GM23248 (cell line): ENCODE measurements around the gene GPR39. TPM values are rescaled to one million over a fixed set of nuclear protein-coding genes. Genes with fewer than 3 reads are reported as not detected.

ENCODE experiments used
- DNase-seq: peaks from one replicate; pipeline ENCODE4 v3.0.0-alpha.2; 2015
- H2AFZ ChIP-seq: fragments of 200-600 bp; sonication (generic); 2 replicates; pipeline ENCODE4 v1.6.1; 2016; ENCODE audit warnings: antibody characterized with exemption
- H3F3A ChIP-seq: fragments of 200-600 bp; sonication (generic); 2 replicates; pipeline ENCODE4 v1.6.1; 2016; ENCODE audit warnings: mild to moderate bottlenecking, antibody characterized with exemption, mixed run types; ENCODE audit not compliant: insufficient read depth
- H3K27ac ChIP-seq: fragments of 200-600 bp; sonication (generic); 2 replicates; pipeline ENCODE4 v1.5.1; 2016; ENCODE audit warnings: mild to moderate bottlenecking
- H3K27me3 ChIP-seq: fragments of 200-600 bp; sonication (generic); replicated peaks from 2 replicates; pipeline ENCODE4 v1.6.1; 2016; ENCODE audit warnings: mild to moderate bottlenecking; ENCODE audit not compliant: insufficient read depth
- H3K36me3 ChIP-seq: fragments of 200-600 bp; sonication (generic); 2 replicates; pipeline ENCODE4 v1.6.1; 2016; ENCODE audit warnings: low read depth, mild to moderate bottlenecking
- H3K4me1 ChIP-seq: fragments of 200-600 bp; sonication (generic); 2 replicates; pipeline ENCODE4 v1.6.1; 2016; ENCODE audit warnings: mild to moderate bottlenecking; ENCODE audit not compliant: insufficient read depth
- H3K4me2 ChIP-seq: fragments of 200-600 bp; sonication (generic); one replicate; pipeline ENCODE4 v1.6.1; 2016; ENCODE audit warnings: mild to moderate bottlenecking; ENCODE audit not compliant: unreplicated experiment
- H3K4me3 ChIP-seq: fragments of 200-600 bp; sonication (generic); 2 replicates; pipeline ENCODE4 v1.5.1; 2016; ENCODE audit warnings: mild to moderate bottlenecking
- H3K79me2 ChIP-seq: fragments of 200-600 bp; sonication (generic); 2 replicates; pipeline ENCODE4 v1.6.1; 2016; ENCODE audit warnings: mild to moderate bottlenecking; ENCODE audit not compliant: insufficient read depth
- H3K9ac ChIP-seq: fragments of 200-600 bp; sonication (generic); 2 replicates; pipeline ENCODE4 v1.6.1; 2016; ENCODE audit warnings: mild to moderate bottlenecking
- H3K9me2 ChIP-seq: fragments of 200-600 bp; sonication (generic); 2 replicates; pipeline ENCODE4 v1.6.1; 2016; ENCODE audit warnings: mixed run types, mild to moderate bottlenecking, moderate library complexity; ENCODE audit not compliant: insufficient read depth
- H3K9me3 ChIP-seq: fragments of 200-600 bp; sonication (generic); one replicate; pipeline ENCODE4 v1.6.1; 2017; ENCODE audit warnings: low read depth
- H4K20me1 ChIP-seq: fragments of 200-600 bp; sonication (generic); 2 replicates; pipeline ENCODE4 v1.6.0; 2016; ENCODE audit not compliant: insufficient read depth
- EZH2 ChIP-seq: fragments of 200-600 bp; sonication (generic); IDR thresholded peaks from 2 replicates; pipeline ENCODE4 v1.6.1; 2018; ENCODE audit warnings: antibody characterized with exemption, mild to moderate bottlenecking; ENCODE audit not compliant: insufficient read depth, poor library complexity, severe bottlenecking
- EZH2phosphoT487 ChIP-seq: fragments of 200-600 bp; sonication (generic); IDR thresholded peaks from 2 replicates; pipeline ENCODE4 v1.6.1; 2018; ENCODE audit warnings: antibody characterized with exemption, moderate library complexity, mild to moderate bottlenecking, low read depth; ENCODE audit not compliant: insufficient read depth
- WGBS, 2 experiments: methylation state at CpG; one replicate each; pipeline ENCODE4 v1.1.6; 2015 to 2017; ENCODE audit warnings: low lambda C conversion rate in 2 of 2, low coverage in 1 of 2; ENCODE audit errors: missing lambda C conversion rate in 2 of 2; 5-methylcytosine and 5-hydroxymethylcytosine counted together
- in situ Hi-C: fragments of 300-500 bp; cut with MboI; formaldehyde crosslinking; loops from 2 replicates; pipeline ENCODE4 v1.15.0; 2020
- polyA plus RNA-seq: library from polyadenylated mRNA; unstranded; fragments of >200 nt; fragmentation: Nextera tagmentation; extraction: Ambion mirVana; gene quantifications from 2 replicates; pipeline ENCODE4 v1.2.1, GENCODE V29; 2016
- total RNA-seq: library from RNA; depleted of rRNA; stranded (reverse); fragments of >200 nt; shearing (Covaris generic); gene quantifications from 2 replicates; pipeline ENCODE4 v1.2.3, GENCODE V29; 2014

The GPR39 gene
- total and polyA plus RNA-seq, 2 experiments from 2014 or later, result 1.6 to 2.6 TPM

GRCh38 chr2:132608311-132608710, 191.7 kb downstream of the GPR39 start:
- no peaks in the 10 kb centered on the region for H4K20me1 ChIP-seq
- in situ Hi-C loops, result no loop called here
- H2AFZ ChIP-seq, result no peak overlapping the region
- 48 to 62% methylated on average over 6 of the region's 6 CpGs for WGBS, 2 experiments
- no peaks in the 10 kb centered on the region for H3K36me3 ChIP-seq
- no peaks in the 10 kb centered on the region for H3K27me3 ChIP-seq
- no peak overlapping the region for H3K4me3 ChIP-seq
- no peak for DNase-seq
- no peak overlapping the region for H3K27ac ChIP-seq
- no peaks in the 10 kb centered on the region for H3K79me2 ChIP-seq
- no peaks in the 10 kb centered on the region for H3K9me2 ChIP-seq
- no peaks in the 10 kb centered on the region for H3K9me3 ChIP-seq
- H3K9ac ChIP-seq, result no peak overlapping the region
- no peaks in the 10 kb centered on the region for H3K4me1 ChIP-seq
- H3F3A ChIP-seq, result no peaks in the 10 kb centered on the region
- TF ChIP-seq EZH2phosphoT487 (no peak), EZH2 (no peak)
- no peak overlapping the region for H3K4me2 ChIP-seq

GRCh38 chr2:132609101-132609890, 192.7 kb downstream of the GPR39 start:
- Histone ChIP-seq H3K79me2 (no peaks in the 10 kb centered on the region), H3K9me2 (no peaks in the 10 kb centered on the region), H3K4me1 (no peaks in the 10 kb centered on the region), H3K4me2 (no peak overlapping the region), H3K4me3 (no peak overlapping the region), H3F3A (no peaks in the 10 kb centered on the region), H3K9ac (no peak overlapping the region), H3K9me3 (no peaks in the 10 kb centered on the region), H4K20me1 (no peaks in the 10 kb centered on the region), H2AFZ (no peak overlapping the region), H3K27ac (no peak overlapping the region), H3K27me3 (no peaks in the 10 kb centered on the region), H3K36me3 (no peaks in the 10 kb centered on the region)
- WGBS, 2 experiments, result 72 to 74% methylated on average over 8 of the region's 8 CpGs
- in situ Hi-C loops, result no loop called here
- no peak for DNase-seq
- TF ChIP-seq EZH2phosphoT487, result no peak
- no peak for TF ChIP-seq EZH2

- Histone ChIP-seq H3K27me3 (no peaks in the 10 kb centered on the region), H3K4me2 (no peak overlapping the region), H4K20me1 (no peaks in the 10 kb centered on the region), H3K27ac (no peak overlapping the region), H3K9me3 (no peaks in the 10 kb centered on the region), H2AFZ (no peak overlapping the region), H3K9ac (no peak overlapping the region), H3K79me2 (no peaks in the 10 kb centered on the region), H3K9me2 (no peaks in the 10 kb centered on the region), H3K4me3 (no peak overlapping the region), H3K4me1 (no peaks in the 10 kb centered on the region), H3F3A (no peaks in the 10 kb centered on the region), H3K36me3 (no peaks in the 10 kb centered on the region)
- in situ Hi-C loops, result no loop called here
- no peak for TF ChIP-seq EZH2phosphoT487
- TF ChIP-seq EZH2, result no peak
- WGBS, 2 experiments, result 28 to 39% methylated on average over 2 of the region's 2 CpGs
- no peak for DNase-seq
Measured at GRCh38 chr2:132611719-132612118, 195.1 kb downstream of the GPR39 start.

GRCh38 chr2:132615329-132616085, 198.9 kb downstream of the GPR39 start:
- in situ Hi-C loops, result no loop called here

More at GRCh38 chr2:132615329-132616085, 198.9 kb downstream of the GPR39 start:
- H2AFZ ChIP-seq, result no peak overlapping the region
- H3K9ac ChIP-seq, result no peak overlapping the region
- H4K20me1 ChIP-seq, result no peaks in the 10 kb centered on the region
- no peak overlapping the region for H3K27ac ChIP-seq
- no peaks in the 10 kb centered on the region for H3K9me2 ChIP-seq
- 67 to 69% methylated on average over 5 of the region's 5 CpGs for WGBS, 2 experiments
- no peaks in the 10 kb centered on the region for H3K27me3 ChIP-seq
- no peaks in the 10 kb centered on the region for H3F3A ChIP-seq
- no peak for DNase-seq
- no peak overlapping the region for H3K4me3 ChIP-seq
- no peaks in the 10 kb centered on the region for H3K36me3 ChIP-seq
- H3K4me2 ChIP-seq, result no peak overlapping the region
- TF ChIP-seq EZH2, result no peak
- no peak for TF ChIP-seq EZH2phosphoT487
- H3K9me3 ChIP-seq, result no peaks in the 10 kb centered on the region
- H3K79me2 ChIP-seq, result no peaks in the 10 kb centered on the region
- H3K4me1 ChIP-seq, result peaks cover 3% of the 10 kb centered on the region; the same call in 1 of the 2 replicates
